Panc1 (cell line): ENCODE measurements around the gene RAD9A. TPM values are rescaled to one million over a fixed set of nuclear protein-coding genes. Genes with fewer than 3 reads are reported as not detected.

Source experiments
- ATAC-seq: fragments of 200-7000 bp; cut with Tn5 transposase; 2 replicates; pipeline ENCODE4 v1.9.1; 2020; ENCODE audit warnings: mild to moderate bottlenecking, moderate library complexity
- BruUV-seq: library from RNA; stranded (reverse); fragments of 400-500 nt; replicated peaks from 2 replicates; lab custom pipeline; 2021; lab: Mats Ljungman, UMichigan
- CTCF ChIA-PET: fragments of 300-600 bp; sonication (Branson Sonifier 250); formaldehyde crosslinking; loops from one replicate; lab custom pipeline; 2022; ENCODE audit warnings: antibody characterized with exemption; lab: Charles Lee
- POLR2A ChIA-PET: fragments of 300-600 bp; sonication (Branson Sonifier 250); formaldehyde crosslinking; loops from one replicate; lab custom pipeline; 2022; ENCODE audit warnings: antibody characterized with exemption; lab: Charles Lee
- DNase-seq: peaks from one replicate; pipeline ENCODE4 v3.0.0-alpha.2; 2010; ENCODE audit warnings: low read depth, low spot score
- H3K27ac ChIP-seq: 2 replicates; pipeline ENCODE4 v1.5.1; 2011; ENCODE audit warnings: mild to moderate bottlenecking, low read length, inconsistent platforms
- H3K27me3 ChIP-seq: fragments of 200-500 bp; sonication (Bioruptor generic); 2 replicates; pipeline ENCODE4 v1.6.0; 2014; ENCODE audit warnings: low read length, inconsistent platforms; ENCODE audit not compliant: control insufficient read depth, insufficient read depth
- H3K36me3 ChIP-seq: fragments of 200-500 bp; sonication (Bioruptor generic); 2 replicates; pipeline ENCODE4 v1.5.1; 2014; ENCODE audit warnings: inconsistent platforms, mild to moderate bottlenecking, low read length, moderate library complexity; ENCODE audit not compliant: control insufficient read depth, insufficient read depth
- H3K4me1 ChIP-seq: 2 replicates; pipeline ENCODE4 v1.5.1; 2011; ENCODE audit warnings: inconsistent platforms, mild to moderate bottlenecking, low read length, moderate library complexity; ENCODE audit not compliant: control insufficient read depth, insufficient read depth
- H3K4me3 ChIP-seq, 2 experiments: 2 replicates each; pipeline ENCODE4 v1.5.1; 2011 to 2012; ENCODE audit warnings: low read depth in 2 of 2, low read length in 2 of 2, mild to moderate bottlenecking in 2 of 2, inconsistent platforms in 1 of 2, moderate library complexity in 1 of 2
- H3K9me3 ChIP-seq: fragments of 200-500 bp; sonication (Bioruptor generic); 2 replicates; pipeline ENCODE4 v1.5.1; 2014; ENCODE audit warnings: low read depth, mild to moderate bottlenecking, inconsistent platforms, low read length, moderate library complexity; ENCODE audit not compliant: control insufficient read depth, insufficient read depth
- POLR2AphosphoS5 ChIP-seq: IDR thresholded peaks from 2 replicates; pipeline ENCODE4 v1.6.1; 2012; ENCODE audit warnings: mild to moderate bottlenecking, low read depth, low read length, moderate library complexity
- SIN3A ChIP-seq: IDR thresholded peaks from 2 replicates; pipeline ENCODE4 v1.6.1; 2012; ENCODE audit warnings: low read depth, mild to moderate bottlenecking, low read length, moderate library complexity, borderline replicate concordance; ENCODE audit not compliant: insufficient read depth
- TCF7L2 ChIP-seq: IDR thresholded peaks from 2 replicates; pipeline ENCODE4 v1.6.1; 2011; ENCODE audit warnings: mild to moderate bottlenecking, low read depth, low read length, inconsistent platforms
- in situ Hi-C: cut with HindIII; loops from 2 replicates; pipeline ENCODE4 v1.10.0; 2016; ENCODE audit warnings: low sequenced_read_pairs, low pct_unique_long_range_greater_than_20kb
- intact Hi-C: fragments of 100-400 bp; cut with micrococcal nuclease; formaldehyde crosslinking; loops from one replicate; pipeline ENCODE4 v1.10.0; 2022; ENCODE audit not compliant: unreplicated experiment
- total RNA-seq: library from RNA; stranded (reverse); gene quantifications from one replicate; pipeline ENCODE4 v1.2.1, GENCODE V29; 2021; ENCODE audit not compliant: unreplicated experiment
- TF ChIP-seq, protein P1 (sequence below), 2 experiments: IDR thresholded peaks; 2 replicates each; pipeline ENCODE4 v1.6.1; 2011 to 2012; ENCODE audit warnings: low read depth in 2 of 2, control low read depth in 1 of 2, low read length in 1 of 2, mild to moderate bottlenecking in 1 of 2, moderate library complexity in 1 of 2; ENCODE audit not compliant: insufficient read depth in 1 of 2
- TF ChIP-seq, protein P2 (sequence below): fragments of 450-650 bp; IDR thresholded peaks from 2 replicates; pipeline ENCODE4 v1.5.1; 2017; ENCODE audit warnings: mild to moderate bottlenecking

The RAD9A gene
- total RNA-seq, 1 experiment from 2014 or later = 33.1 TPM

DNA sequence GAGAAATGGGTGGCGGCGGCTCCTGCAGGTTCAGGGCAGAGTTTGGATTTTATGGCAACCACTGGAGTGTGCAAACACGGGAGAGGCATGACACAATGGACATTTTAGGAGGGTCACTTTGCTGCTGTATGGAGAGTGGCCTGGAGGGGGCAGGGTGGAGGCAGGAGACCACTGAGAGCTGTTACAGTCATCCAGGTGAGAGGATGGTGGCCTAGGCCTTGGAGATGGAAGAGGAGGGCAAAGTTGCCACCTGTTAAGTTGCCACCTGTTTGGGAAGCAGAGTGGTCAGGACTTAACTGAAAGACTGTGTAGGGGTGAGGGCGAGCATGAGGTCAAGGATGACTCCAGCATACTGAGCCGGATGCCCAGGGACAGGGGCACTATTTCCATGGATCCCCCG is 2.3 kb upstream of the RAD9A start:
- DNase-seq (peak; percentile 38), ATAC-seq (peak; percentile 51)
- Histone ChIP-seq H3K4me3 (no peak overlapping the region), H3K36me3 (no peaks in the 10 kb centered on the region), H3K4me1 (peaks cover 14% of the 10 kb centered on the region), H3K27me3 (no peaks in the 10 kb centered on the region), H3K27ac (no peak overlapping the region), H3K9me3 (no peaks in the 10 kb centered on the region)
- in situ Hi-C loops (no loop called here), intact Hi-C loops (loop anchor here (10.0 kb wide), 1 partner anchor 125 kb away; the partner anchor contains the start of gene GRK2)
- ChIA-PET POLR2A (no interaction called here), CTCF (interaction anchor here (1.2 to 1.3 kb wide), 2 partner anchors 9 to 43 kb away, joined by 3 to 5 read pairs; no protein-coding TSS in a partner anchor)
- no TSS peak for BruUV-seq
- TF ChIP-seq POLR2AphosphoS5 = peak; percentile 42; the same call in 1 of the 2 replicates
- TF ChIP-seq, protein P1, sequence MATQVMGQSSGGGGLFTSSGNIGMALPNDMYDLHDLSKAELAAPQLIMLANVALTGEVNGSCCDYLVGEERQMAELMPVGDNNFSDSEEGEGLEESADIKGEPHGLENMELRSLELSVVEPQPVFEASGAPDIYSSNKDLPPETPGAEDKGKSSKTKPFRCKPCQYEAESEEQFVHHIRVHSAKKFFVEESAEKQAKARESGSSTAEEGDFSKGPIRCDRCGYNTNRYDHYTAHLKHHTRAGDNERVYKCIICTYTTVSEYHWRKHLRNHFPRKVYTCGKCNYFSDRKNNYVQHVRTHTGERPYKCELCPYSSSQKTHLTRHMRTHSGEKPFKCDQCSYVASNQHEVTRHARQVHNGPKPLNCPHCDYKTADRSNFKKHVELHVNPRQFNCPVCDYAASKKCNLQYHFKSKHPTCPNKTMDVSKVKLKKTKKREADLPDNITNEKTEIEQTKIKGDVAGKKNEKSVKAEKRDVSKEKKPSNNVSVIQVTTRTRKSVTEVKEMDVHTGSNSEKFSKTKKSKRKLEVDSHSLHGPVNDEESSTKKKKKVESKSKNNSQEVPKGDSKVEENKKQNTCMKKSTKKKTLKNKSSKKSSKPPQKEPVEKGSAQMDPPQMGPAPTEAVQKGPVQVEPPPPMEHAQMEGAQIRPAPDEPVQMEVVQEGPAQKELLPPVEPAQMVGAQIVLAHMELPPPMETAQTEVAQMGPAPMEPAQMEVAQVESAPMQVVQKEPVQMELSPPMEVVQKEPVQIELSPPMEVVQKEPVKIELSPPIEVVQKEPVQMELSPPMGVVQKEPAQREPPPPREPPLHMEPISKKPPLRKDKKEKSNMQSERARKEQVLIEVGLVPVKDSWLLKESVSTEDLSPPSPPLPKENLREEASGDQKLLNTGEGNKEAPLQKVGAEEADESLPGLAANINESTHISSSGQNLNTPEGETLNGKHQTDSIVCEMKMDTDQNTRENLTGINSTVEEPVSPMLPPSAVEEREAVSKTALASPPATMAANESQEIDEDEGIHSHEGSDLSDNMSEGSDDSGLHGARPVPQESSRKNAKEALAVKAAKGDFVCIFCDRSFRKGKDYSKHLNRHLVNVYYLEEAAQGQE (IDR thresholded peaks at IDR 0.05; ENCODE audit: insufficient read depth in 1 of 2, low read depth in 2 of 2, low read length in 1 of 2) = no peak

DNA sequence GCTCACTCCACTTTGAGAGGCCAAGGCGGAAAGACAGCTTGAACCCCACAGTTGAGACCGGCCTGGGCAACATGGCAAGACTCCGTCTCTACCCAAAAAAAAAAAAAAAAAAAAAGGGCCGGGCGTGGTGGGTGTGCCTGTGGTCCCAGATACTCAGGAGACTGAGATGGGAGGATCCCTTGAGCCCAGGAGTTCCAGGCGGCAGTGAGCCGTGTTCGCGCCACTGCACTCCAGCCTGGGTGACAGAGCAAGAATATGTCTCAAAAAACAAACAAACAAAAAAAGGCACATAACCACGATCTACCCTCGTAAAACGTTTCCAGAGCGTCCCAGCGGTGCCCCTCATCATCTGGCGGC is 861 bp upstream of the RAD9A start:
- no peaks in the 10 kb centered on the region for H3K36me3 ChIP-seq
- peak overlapping the region; percentile 88 for H3K27ac ChIP-seq
- H3K4me3 ChIP-seq = peak overlapping the region; percentile 87 to 100
- POLR2A ChIA-PET = no interaction called here
- intact Hi-C loops = no loop called here
- in situ Hi-C loops = no loop called here
- no peaks in the 10 kb centered on the region for H3K27me3 ChIP-seq
- no peak for TF ChIP-seq SIN3A
- TF ChIP-seq TCF7L2 = no peak
- TF ChIP-seq POLR2AphosphoS5 = no peak
- TF ChIP-seq, protein P1 (IDR thresholded peaks at IDR 0.05; ENCODE audit: insufficient read depth in 1 of 2, low read depth in 2 of 2, low read length in 1 of 2) = no peak
- TF ChIP-seq, protein P2, sequence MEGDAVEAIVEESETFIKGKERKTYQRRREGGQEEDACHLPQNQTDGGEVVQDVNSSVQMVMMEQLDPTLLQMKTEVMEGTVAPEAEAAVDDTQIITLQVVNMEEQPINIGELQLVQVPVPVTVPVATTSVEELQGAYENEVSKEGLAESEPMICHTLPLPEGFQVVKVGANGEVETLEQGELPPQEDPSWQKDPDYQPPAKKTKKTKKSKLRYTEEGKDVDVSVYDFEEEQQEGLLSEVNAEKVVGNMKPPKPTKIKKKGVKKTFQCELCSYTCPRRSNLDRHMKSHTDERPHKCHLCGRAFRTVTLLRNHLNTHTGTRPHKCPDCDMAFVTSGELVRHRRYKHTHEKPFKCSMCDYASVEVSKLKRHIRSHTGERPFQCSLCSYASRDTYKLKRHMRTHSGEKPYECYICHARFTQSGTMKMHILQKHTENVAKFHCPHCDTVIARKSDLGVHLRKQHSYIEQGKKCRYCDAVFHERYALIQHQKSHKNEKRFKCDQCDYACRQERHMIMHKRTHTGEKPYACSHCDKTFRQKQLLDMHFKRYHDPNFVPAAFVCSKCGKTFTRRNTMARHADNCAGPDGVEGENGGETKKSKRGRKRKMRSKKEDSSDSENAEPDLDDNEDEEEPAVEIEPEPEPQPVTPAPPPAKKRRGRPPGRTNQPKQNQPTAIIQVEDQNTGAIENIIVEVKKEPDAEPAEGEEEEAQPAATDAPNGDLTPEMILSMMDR = no peak
- H3K4me1 ChIP-seq = peaks cover 10% of the 10 kb centered on the region
- BruUV-seq = no TSS peak
- no peaks in the 10 kb centered on the region for H3K9me3 ChIP-seq
- CTCF ChIA-PET = no interaction called here
- DNase-seq = no peak
- ATAC-seq = no peak
